ENCODE data around the gene PREPL.
A peak's percentile ranks its signal among the peaks of the same experiment; 100 is the strongest.

Gene PREPL

DNA sequence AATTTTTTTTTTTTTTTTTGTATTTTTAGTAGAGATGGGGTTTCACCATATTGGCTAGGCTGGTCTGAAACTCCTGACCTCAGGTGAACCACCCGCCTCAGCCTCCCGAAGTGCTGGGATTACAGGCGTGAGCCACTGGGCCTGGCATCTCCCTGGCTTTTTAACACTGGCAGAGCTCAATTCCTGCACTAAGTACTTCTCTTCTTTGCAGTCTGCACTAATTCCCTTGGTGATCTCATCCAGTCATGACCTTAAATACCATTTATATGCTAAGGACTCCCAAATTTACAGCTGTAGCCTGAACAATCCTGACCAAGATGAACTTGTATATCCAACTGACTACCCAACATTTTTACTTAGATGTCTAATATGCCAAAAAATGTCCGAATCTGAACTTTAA, 10.2 kb downstream of the PREPL start:
- DNase-seq (ENCODE audit: low read depth, low spot score) = peak; percentile 34
- TF ChIP-seq CTCF (IDR thresholded peaks at IDR 0.05; ENCODE audit: low read depth, low read length) = no peak
- no peak overlapping the region for H3K4me3 ChIP-seq (ENCODE audit: low read depth, low read length)
- in situ Hi-C loops (cut with HindIII; ENCODE audit: low sequenced_read_pairs) = no loop called here

DNA sequence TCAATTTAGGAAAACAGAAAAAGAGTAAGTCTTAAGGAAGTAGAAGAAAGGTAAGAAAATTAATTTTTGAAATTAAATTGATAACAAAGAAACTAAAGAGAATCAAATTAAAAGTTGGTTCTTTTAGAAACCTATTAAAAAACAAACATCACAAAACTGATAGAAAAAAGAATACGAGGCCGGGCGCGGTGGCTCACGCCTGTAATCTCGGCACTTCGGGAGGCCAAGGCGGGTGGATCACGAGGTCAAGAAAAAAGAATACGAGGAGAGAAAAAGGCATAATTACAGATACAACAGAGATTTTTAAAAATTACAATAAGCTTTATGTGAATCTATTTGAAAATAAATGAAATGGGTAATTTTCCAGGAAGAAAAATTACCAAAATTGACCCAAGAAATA, 11.8 kb downstream of the PREPL start:
- no peak for DNase-seq (ENCODE audit: low read depth, low spot score)
- H3K4me3 ChIP-seq (ENCODE audit: low read depth, low read length) = no peak overlapping the region
- TF ChIP-seq CTCF (IDR thresholded peaks at IDR 0.05; ENCODE audit: low read depth, low read length) = no peak
- in situ Hi-C loops (cut with HindIII; ENCODE audit: low sequenced_read_pairs) = no loop called here

DNA sequence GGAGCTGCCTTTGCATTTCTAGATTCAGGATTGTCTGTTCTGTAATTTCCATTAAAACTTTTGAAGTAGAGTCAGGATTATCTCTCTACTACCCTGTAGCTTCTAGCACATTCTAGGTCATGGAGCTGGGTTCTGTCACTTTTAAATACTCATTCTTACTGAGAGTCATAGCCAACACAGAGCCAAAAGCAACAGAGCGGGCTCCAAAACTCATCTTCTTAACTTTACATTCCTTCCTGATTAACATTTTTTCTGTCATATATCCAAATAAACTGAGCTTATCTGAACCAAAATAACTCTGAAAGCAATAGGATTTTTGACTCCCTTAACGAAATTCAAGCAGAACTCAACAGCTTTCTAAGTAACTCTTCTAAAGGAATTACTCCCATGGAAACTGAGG, 12.9 kb downstream of the PREPL start:
- in situ Hi-C loops (cut with HindIII; ENCODE audit: low sequenced_read_pairs) = no loop called here
- DNase-seq (ENCODE audit: low read depth, low spot score) = peak; percentile 55
- no peak for TF ChIP-seq CTCF (IDR thresholded peaks at IDR 0.05; ENCODE audit: low read depth, low read length)
- H3K4me3 ChIP-seq (ENCODE audit: low read depth, low read length) = no peak overlapping the region

DNA sequence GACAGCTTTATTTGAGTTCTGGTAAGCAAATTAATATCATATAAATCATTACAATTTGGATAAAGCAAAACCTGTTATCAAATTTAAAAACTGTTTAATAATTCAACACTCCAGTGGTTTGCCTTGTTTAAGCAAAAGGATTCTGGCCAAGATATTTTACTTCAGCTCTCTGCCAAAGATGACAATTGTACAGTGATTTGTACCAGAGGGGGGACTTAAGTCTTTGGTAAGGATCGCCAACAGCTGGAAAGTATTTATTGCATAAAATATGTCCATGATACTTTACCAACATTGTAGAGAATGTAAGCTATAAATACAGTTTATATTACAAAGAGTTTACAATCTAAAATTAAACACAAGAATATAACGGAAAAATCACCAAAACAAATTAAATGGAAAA, 13.8 kb downstream of the PREPL start:
- H3K4me3 ChIP-seq (ENCODE audit: low read depth, low read length) = no peak overlapping the region
- TF ChIP-seq CTCF (IDR thresholded peaks at IDR 0.05; ENCODE audit: low read depth, low read length) = no peak
- in situ Hi-C loops (cut with HindIII; ENCODE audit: low sequenced_read_pairs) = no loop called here
- no peak for DNase-seq (ENCODE audit: low read depth, low spot score)

GRCh38 chr2:44342854-44343253, 18.4 kb downstream of the PREPL start:
- TF ChIP-seq CTCF (IDR thresholded peaks at IDR 0.05; ENCODE audit: low read depth, low read length) = peak; percentile 16
- no peak overlapping the region for H3K4me3 ChIP-seq (ENCODE audit: low read depth, low read length)
- DNase-seq (ENCODE audit: low read depth, low spot score) = no peak
- in situ Hi-C loops (cut with HindIII; ENCODE audit: low sequenced_read_pairs) = no loop called here

GRCh38 chr2:44335806-44336538, 25.3 kb downstream of the PREPL start:
- in situ Hi-C loops (cut with HindIII; ENCODE audit: low sequenced_read_pairs) = no loop called here
- no peak for TF ChIP-seq CTCF (IDR thresholded peaks at IDR 0.05; ENCODE audit: low read depth, low read length)
- H3K4me3 ChIP-seq (ENCODE audit: low read depth, low read length) = no peak overlapping the region
- DNase-seq (ENCODE audit: low read depth, low spot score) = no peak
